Measurements from ENCODE around the gene DOCK3. TPM values are rescaled to one million over a fixed set of nuclear protein-coding genes. Genes with fewer than 3 reads are reported as not detected.

The DOCK3 gene
- total and polyA plus RNA-seq, 2 donors (not counting 3 experiments of a cell fraction or from before 2014, with no cell fraction given), result 0.08 to 0.13 TPM

- Histone ChIP-seq H3K4me3 (replicated peaks in 1 of 3; ENCODE audit: insufficient read depth in 1 of 3, low read depth in 1 of 3, low read length in 3 of 3) (no peak overlapping the region), H3K9me3 (replicated peaks; ENCODE audit: control insufficient read depth, insufficient read depth, low read length) (no peaks in the 10 kb centered on the region), H3K79me2 (ENCODE audit: control insufficient read depth, insufficient read depth, low read length) (no peaks in the 10 kb centered on the region), H3K9me1 (replicated peaks; ENCODE audit: control insufficient read depth, extremely low read depth, insufficient read depth, low read length) (no peaks in the 10 kb centered on the region), H3K4me2 (ENCODE audit: insufficient read depth, low read length) (no peak overlapping the region), H3K27me3 (ENCODE audit: control insufficient read depth in 2 of 2, insufficient read depth in 2 of 2, low read length in 2 of 2) (no peaks in the 10 kb centered on the region), H3K4me1 (ENCODE audit: control insufficient read depth, extremely low read depth, insufficient read depth, low read length) (no peaks in the 10 kb centered on the region), H4K20me1 (replicated peaks; ENCODE audit: control insufficient read depth, extremely low read depth, insufficient read depth, low read length) (no peaks in the 10 kb centered on the region), H3K36me3 (ENCODE audit: control insufficient read depth in 2 of 2, extremely low read depth in 1 of 2, insufficient read depth in 2 of 2, low read length in 2 of 2) (no peaks in the 10 kb centered on the region), H3K27ac (ENCODE audit: insufficient read depth, low read depth, low read length) (no peak overlapping the region), H2AFZ (ENCODE audit: low read depth, low read length) (no peak overlapping the region), H3K9ac (replicated peaks; ENCODE audit: extremely low read depth, insufficient read depth, low read length) (no peak overlapping the region)
- DNase-seq (ENCODE audit: low read depth, low spot score) (no peak), FAIRE-seq (no peak)
- dilution Hi-C loops (cut with MboI; ENCODE audit: extremely low pct_ligation_motif_present, low sequenced_read_pairs) (no loop called here), intact Hi-C loops (cut with micrococcal nuclease) (no loop called here)
- TF ChIP-seq EZH2 (IDR thresholded peaks at IDR 0.05; ENCODE audit: borderline replicate concordance, low read depth, low read length, severe bottlenecking), result no peak
- TF ChIP-seq JUN (IDR thresholded peaks at IDR 0.05; ENCODE audit: borderline replicate concordance, insufficient read depth, insufficient read length, low read depth), result no peak
- TF ChIP-seq POLR2A (IDR thresholded peaks at IDR 0.05; ENCODE audit: low read depth, low read length), result no peak
- TF ChIP-seq CTCF (IDR thresholded peaks at IDR 0.05; ENCODE audit: extremely low read depth in 1 of 2, insufficient read depth in 1 of 2, low read depth in 1 of 2, low read length in 2 of 2), result no peak
- TF ChIP-seq POLR2AphosphoS5 (IDR thresholded peaks at IDR 0.05; ENCODE audit: insufficient read depth, low read depth, low read length), result no peak
- TF ChIP-seq FOS (IDR thresholded peaks at IDR 0.05; ENCODE audit: borderline replicate concordance, insufficient read depth, low read length), result no peak
- no peak for TF ChIP-seq GATA2 (IDR thresholded peaks at IDR 0.05; ENCODE audit: insufficient read depth, insufficient read length, low read depth, low read length)
- no peak for TF ChIP-seq MAX (IDR thresholded peaks at IDR 0.05; ENCODE audit: insufficient read depth, insufficient read length)
- TF ChIP-seq MYC (IDR thresholded peaks at IDR 0.05; ENCODE audit: low read depth, low read length), result no peak
- POLR2A ChIA-PET, result no interaction called here
- CTCF ChIA-PET, result interaction anchor here (1.0 to 4.0 kb wide), 6 partner anchors 8 to 687 kb away, joined by 3 to 65 read pairs (median 8); partner anchors contain the start of genes CISH and MAPKAPK3
- BruUV-seq (replicated peaks), result no TSS peak
Observed at GRCh38 chr3:50653937-50654595, 20.7 kb upstream of the DOCK3 start.

Data from endothelial cell of umbilical vein (primary cell).